HFFc6 (cell line): Measurements from ENCODE around the gene CDC27. TPM values are rescaled to one million over a fixed set of nuclear protein-coding genes. Genes with fewer than 3 reads are reported as not detected.

Experiments
- DNase-seq: peaks from one replicate; pipeline ENCODE4 v3.0.0-alpha.2; 2018
- H3K27ac Mint-ChIP-seq: 2 replicates; pipeline ENCODE4 v1.8.0; 2020; ENCODE audit warnings: mild to moderate bottlenecking, mixed read lengths
- H3K27me3 Mint-ChIP-seq: 2 replicates; pipeline ENCODE4 v1.8.0; 2021; ENCODE audit warnings: mild to moderate bottlenecking, moderate library complexity, mixed read lengths; ENCODE audit not compliant: insufficient read depth
- H3K36me3 Mint-ChIP-seq: 2 replicates; pipeline ENCODE4 v1.8.0; 2021; ENCODE audit warnings: low read depth, mixed read lengths
- H3K4me1 Mint-ChIP-seq: 2 replicates; pipeline ENCODE4 v1.8.0; 2020; ENCODE audit warnings: low read depth, mixed read lengths
- H3K4me3 Mint-ChIP-seq: 2 replicates; pipeline ENCODE4 v1.8.0; 2020; ENCODE audit warnings: mild to moderate bottlenecking, moderate library complexity, mixed read lengths
- H3K9me3 Mint-ChIP-seq: 2 replicates; pipeline ENCODE4 v1.8.0; 2020; ENCODE audit warnings: mild to moderate bottlenecking, mixed read lengths
- CTCF ChIP-seq: fragments of 200-600 bp; sonication (generic); IDR thresholded peaks from 2 replicates; pipeline ENCODE4 v1.5.0; 2021; ENCODE audit warnings: antibody characterized with exemption, mild to moderate bottlenecking
- total RNA-seq, 6 experiments: library from RNA; stranded (reverse); fragmentation: NEBNext Ultra II Directional; extraction: Animal tissue kit (Norgen Biotek cat#: 25700); gene quantifications; 2 replicates in 1 of 6; 3 replicates in 5 of 6; pipeline ENCODE4 v1.2.3, GENCODE V29; 2021

CDC27 gene
- total RNA-seq, 6 experiments from 2014 or later = 144 to 202 (median 170) TPM

DNA sequence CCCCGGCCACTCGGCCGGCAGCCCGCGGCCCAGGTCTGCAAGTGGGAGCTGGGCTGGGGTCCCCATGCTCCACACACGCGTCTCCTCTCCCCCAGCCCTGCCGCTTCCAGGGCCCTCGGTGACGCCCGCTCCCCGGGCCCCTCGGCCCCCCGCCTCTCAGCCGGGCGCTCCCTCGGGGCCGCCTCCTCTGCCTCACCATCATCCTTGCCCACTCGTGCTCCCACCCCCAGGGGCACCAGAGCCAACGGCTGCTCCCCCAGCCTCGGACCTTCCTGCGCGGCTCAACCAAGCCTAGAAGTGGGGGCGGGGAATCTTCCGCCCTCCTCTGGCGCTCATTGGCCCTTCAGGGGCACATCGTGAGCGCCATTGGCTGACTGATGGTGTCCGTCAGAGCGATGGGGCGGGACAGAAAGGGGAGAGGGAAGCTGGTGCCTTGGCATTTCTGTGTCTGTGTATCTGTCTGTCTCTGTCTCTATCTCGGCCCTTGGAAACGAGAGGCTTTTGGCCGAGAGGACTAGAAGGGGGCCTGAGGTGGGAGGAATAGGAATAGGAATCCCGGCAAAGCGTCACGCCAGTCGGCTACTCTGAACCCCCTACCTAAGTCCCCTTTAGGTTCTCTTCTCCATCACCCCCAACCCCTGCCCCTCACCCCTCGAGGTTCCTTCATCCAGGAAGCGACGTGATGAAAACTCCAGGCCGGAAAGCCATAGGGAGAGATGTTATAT, 88.9 kb downstream of the CDC27 start:
- H3K27ac Mint-ChIP-seq = peak overlapping the region; percentile 96
- peak; percentile 90 for DNase-seq
- peak overlapping the region; percentile 99 for H3K4me3 Mint-ChIP-seq
- H3K36me3 Mint-ChIP-seq = peaks cover 4% of the 10 kb centered on the region
- H3K27me3 Mint-ChIP-seq = peaks cover 6% of the 10 kb centered on the region
- H3K4me1 Mint-ChIP-seq = peaks cover 19% of the 10 kb centered on the region
- no peaks in the 10 kb centered on the region for H3K9me3 Mint-ChIP-seq
- TF ChIP-seq CTCF = peak; percentile 32

DNA sequence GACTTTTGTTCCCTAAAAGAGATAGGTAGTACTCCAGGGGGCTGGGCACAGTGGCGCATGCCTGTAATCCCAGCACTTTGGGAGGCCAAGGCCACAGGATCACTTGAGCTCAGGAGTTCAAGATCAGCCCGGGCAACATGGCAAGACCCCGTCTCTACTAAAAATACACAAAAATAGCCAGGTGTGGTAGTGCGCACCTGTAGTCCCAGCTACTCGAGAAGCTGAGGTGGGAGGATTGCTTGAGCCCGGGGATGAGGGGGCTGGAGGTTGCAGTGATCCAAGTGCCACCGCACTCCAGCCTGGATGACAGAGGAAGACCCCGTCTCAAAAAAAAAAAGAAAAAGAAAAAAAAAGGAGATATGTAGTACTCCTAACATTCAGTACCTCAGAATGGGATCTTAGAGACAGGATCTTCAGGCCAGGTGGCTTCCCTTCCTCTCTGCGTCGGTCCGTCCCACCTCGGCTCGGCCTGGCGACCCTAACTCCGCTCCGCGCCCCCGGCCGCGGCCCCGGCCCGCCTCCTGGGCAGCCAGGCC, 89.6 kb downstream of the CDC27 start:
- Mint-ChIP-seq H3K27ac (peak overlapping the region; percentile 43; the same call in 1 of the 2 replicates), H3K4me3 (peak overlapping the region; percentile 99), H3K36me3 (peaks cover 4% of the 10 kb centered on the region), H3K9me3 (no peaks in the 10 kb centered on the region), H3K27me3 (peaks cover 6% of the 10 kb centered on the region), H3K4me1 (peaks cover 16% of the 10 kb centered on the region)
- no peak for TF ChIP-seq CTCF
- no peak for DNase-seq

DNA sequence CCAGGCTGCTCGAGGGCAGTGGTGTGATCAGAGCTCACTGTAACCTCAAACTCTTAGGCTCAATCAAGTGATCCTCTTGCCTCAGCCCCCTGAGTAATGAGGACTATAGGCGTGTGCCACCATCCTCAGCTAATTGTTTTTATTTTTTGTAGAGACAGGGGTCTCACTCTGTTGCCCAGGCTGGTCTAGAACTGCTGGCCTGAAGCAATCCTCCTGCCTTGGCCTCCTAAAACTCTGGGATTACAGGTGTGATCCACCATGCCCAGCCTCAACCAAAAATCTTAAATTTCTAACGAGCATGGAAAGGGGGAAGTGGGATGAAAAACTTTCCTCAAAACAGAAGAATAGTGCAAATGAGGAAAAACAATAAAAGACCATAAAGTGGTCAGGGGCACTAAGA, 92.8 kb downstream of the CDC27 start:
- Mint-ChIP-seq H3K27ac (no peak overlapping the region), H3K4me3 (no peak overlapping the region), H3K27me3 (peaks cover 6% of the 10 kb centered on the region), H3K9me3 (no peaks in the 10 kb centered on the region), H3K36me3 (peaks cover 26% of the 10 kb centered on the region), H3K4me1 (peaks cover 16% of the 10 kb centered on the region)
- no peak for DNase-seq
- TF ChIP-seq CTCF = no peak

DNA sequence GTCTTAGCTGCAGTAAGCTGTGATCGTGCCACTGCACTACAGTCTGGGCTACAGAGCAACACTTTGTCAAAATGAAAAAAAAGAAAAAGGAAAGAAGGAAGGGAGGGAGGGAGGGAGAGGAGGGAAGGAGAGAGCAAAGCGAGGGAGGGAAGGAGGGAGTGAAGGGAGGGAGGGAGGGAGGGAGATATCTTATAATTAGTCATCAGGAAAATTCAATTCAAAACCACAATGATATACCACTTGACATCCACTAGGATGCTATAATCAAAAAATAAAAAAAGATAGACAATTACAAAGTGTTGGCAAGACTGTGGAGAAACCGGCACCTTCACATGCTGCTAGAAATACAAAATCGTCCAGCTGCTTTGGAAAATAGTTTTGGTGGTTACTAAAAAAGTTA, 93.8 kb downstream of the CDC27 start:
- peaks cover 6% of the 10 kb centered on the region for H3K27me3 Mint-ChIP-seq
- peaks cover 26% of the 10 kb centered on the region for H3K36me3 Mint-ChIP-seq
- no peak overlapping the region for H3K4me3 Mint-ChIP-seq
- H3K4me1 Mint-ChIP-seq = peaks cover 16% of the 10 kb centered on the region
- H3K27ac Mint-ChIP-seq = no peak overlapping the region
- no peak; the same call in 1 of the 2 replicates for TF ChIP-seq CTCF
- no peaks in the 10 kb centered on the region for H3K9me3 Mint-ChIP-seq
- no peak for DNase-seq

DNA sequence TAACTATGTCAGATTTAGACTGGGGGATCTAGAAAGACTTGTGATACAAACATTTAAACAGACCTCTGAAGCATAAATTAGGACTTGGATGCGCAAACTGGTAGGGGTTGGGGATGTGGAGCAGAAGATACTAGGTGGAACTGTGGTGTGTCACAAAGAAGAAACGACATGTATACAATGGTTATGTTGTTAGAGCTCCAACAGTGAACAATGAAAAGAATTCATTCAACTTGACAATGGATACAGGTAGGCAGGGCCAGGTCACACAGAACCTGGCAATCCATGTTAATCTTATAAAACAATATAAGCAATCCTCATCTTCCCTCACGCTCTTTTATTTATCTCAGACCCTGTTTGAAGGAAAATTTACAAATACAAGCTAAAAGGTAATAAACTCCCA, 102.0 kb downstream of the CDC27 start:
- peaks cover 7% of the 10 kb centered on the region for H3K36me3 Mint-ChIP-seq
- no peak for DNase-seq
- H3K27ac Mint-ChIP-seq = no peak overlapping the region
- peaks cover 22% of the 10 kb centered on the region; the same call in 1 of the 2 replicates for H3K4me1 Mint-ChIP-seq
- no peaks in the 10 kb centered on the region for H3K9me3 Mint-ChIP-seq
- H3K4me3 Mint-ChIP-seq = no peak overlapping the region
- H3K27me3 Mint-ChIP-seq = no peaks in the 10 kb centered on the region
- no peak for TF ChIP-seq CTCF
